HG03457 (cell line): ENCODE measurements around the gene CRB1.
A peak's percentile ranks its signal among the peaks of the same experiment; 100 is the strongest.

Experiments used
- ATAC-seq: cut with Tn5 transposase; IDR thresholded peaks from one replicate; pipeline ENCODE4 v1.9.1; 2021; ENCODE audit warnings: moderate number of reproducible peaks; ENCODE audit not compliant: unreplicated experiment

CRB1 gene

DNA sequence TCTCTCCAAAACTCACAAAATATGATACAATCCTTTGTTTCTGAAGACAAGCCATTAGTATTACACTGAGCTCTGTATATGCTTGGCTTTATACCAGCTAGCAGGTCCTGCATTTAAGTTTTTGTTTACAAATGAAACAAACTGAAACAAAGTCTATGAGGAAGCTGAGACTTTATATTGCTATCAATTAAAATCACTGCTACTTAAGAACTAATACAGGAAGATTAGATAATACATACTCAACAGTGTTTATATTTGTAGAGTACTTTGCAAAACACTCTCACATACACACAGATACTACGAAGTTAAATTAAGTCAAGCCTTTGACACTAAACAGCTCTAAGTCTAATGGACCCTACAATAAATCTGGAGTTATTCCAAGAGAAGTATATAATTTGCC lies 247.4 kb downstream of the CRB1 start:
- no peak for ATAC-seq

DNA sequence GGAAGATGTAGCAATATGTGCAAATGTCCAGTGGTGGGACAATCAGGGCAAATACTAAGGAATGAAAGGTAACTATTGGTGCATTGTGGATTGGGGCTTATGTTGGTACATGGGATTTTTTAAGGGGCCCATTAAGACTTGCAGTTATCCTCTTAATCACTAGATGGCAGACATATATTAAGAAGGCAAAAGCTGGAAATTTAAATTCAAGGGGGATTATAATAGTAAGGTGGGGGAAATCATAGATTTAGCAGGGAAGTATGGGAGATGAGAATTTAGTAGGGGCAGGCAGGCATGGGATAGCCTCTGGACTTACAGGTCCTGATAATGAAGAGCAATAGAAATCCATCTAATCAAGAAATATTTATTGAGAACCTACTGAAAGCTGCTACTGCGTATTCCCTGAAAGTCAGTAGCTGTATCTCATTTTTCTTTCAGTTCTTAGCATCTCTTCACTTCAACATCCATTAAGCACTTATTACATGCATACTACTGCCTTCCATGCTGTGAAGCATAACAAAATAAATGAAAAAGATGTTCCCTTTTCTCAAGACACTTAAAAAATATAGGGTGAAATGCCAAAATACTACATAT lies 251.8 kb downstream of the CRB1 start:
- no peak for ATAC-seq

DNA sequence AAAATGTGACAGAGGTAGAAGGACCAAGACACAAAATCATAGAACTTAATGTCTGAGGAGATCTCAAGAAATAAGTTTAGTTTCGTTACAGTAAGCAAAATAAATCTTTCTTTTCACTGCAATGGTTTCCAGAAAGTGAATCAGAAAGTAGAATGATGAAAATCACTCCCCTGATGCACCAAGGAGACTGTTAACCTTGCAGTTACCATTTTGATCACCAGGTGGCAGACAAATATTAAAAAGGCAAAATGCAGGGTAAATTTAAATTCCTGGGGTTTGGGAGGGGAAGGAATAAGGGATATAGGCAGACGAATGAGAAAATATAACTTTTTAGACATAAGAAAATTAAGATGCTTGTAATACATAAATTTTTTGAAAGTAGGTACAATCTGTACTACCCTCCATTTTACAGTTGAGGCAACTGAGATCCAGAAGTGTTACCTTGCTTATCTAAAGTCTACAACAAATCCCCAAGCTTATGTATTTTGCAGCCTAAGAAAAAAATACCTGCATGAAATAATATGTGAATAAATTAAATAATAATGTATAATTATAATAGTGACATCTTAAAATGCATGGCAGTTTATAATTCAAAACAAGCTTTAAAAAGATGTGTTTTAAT lies 253.2 kb downstream of the CRB1 start:
- ATAC-seq: peak; percentile 50

DNA sequence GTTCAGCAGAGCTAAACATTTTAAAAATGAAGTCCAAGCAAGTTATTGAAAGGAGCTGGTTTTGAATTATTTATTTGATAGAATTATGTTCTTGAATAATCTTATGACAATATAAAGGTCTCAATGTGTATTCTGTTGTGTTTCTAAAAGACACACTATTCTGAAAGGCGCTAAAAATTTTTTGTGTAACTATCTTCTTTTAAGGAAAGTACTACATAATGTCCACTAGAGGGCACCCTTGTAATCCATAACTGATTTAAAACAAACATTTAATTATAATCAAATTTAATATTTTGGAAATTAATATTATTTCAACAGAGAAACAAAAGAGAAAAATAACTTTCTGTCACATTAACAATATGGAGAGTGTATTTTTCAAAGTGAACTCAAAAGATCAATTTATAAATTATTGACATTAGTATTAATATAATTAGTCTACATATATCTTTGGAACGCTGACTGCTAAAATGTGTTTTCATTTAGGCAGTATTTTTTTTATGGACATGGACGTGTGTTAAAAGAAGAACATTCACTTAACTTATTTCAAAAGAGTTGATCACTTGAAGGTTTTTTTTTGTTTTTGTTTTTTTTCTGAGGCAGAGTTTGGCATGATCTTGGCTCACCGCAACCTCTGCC lies 258.8 kb downstream of the CRB1 start:
- no peak for ATAC-seq
